ENCODE results near the gene BCLAF1.

The BCLAF1 gene

GRCh38 chr6:136307351-136307750 is 17.7 kb upstream of the BCLAF1 start:
- DNase-seq, result no peak

GRCh38 chr6:136306466-136306865 is 16.8 kb upstream of the BCLAF1 start:
- no peak for DNase-seq

- no peak for DNase-seq
These were observed 14.8 kb upstream of the BCLAF1 start for GRCh38 chr6:136304410-136304809.

- DNase-seq, result peak; percentile 49
These were observed 13.9 kb upstream of the BCLAF1 start for GRCh38 chr6:136303516-136303915.

- no peak for DNase-seq
These were observed 5.0 kb upstream of the BCLAF1 start for GRCh38 chr6:136294621-136295020.

GRCh38 chr6:136290410-136291010 is 864 bp upstream of the BCLAF1 start:
- peak; percentile 73 for DNase-seq

GRCh38 chr6:136289327-136289578 is 393 bp downstream of the BCLAF1 start:
- peak; percentile 93 for DNase-seq

- peak; percentile 96 for DNase-seq
These were observed 900 bp downstream of the BCLAF1 start for GRCh38 chr6:136288566-136289326.

GRCh38 chr6:136284909-136285308 is 4.7 kb downstream of the BCLAF1 start:
- peak; percentile 80 for DNase-seq

GRCh38 chr6:136282906-136283305 is 6.7 kb downstream of the BCLAF1 start:
- DNase-seq, result no peak

- no peak for DNase-seq
These were observed 9.5 kb downstream of the BCLAF1 start for GRCh38 chr6:136280032-136280609.

GRCh38 chr6:136274062-136274461 is 15.6 kb downstream of the BCLAF1 start:
- DNase-seq, result peak; percentile 23

- DNase-seq, result no peak
These were observed 24.5 kb downstream of the BCLAF1 start for GRCh38 chr6:136265101-136265500.

- DNase-seq, result no peak
These were observed 26.7 kb downstream of the BCLAF1 start for GRCh38 chr6:136262940-136263339.

- peak; percentile 48 for DNase-seq
These were observed 34.7 kb downstream of the BCLAF1 start for GRCh38 chr6:136254851-136255466.

GRCh38 chr6:136253734-136254133 is 35.9 kb downstream of the BCLAF1 start:
- no peak for DNase-seq

- DNase-seq, result no peak
These were observed 37.2 kb downstream of the BCLAF1 start for GRCh38 chr6:136252441-136252840.

- DNase-seq, result no peak
These were observed 38.3 kb downstream of the BCLAF1 start for GRCh38 chr6:136251394-136251793.

- no peak for DNase-seq
These were observed 39.0 kb downstream of the BCLAF1 start for GRCh38 chr6:136250686-136251008.

- peak; percentile 99 for DNase-seq
These were observed 39.6 kb downstream of the BCLAF1 start, which contains the start of gene MTFR2 for GRCh38 chr6:136249811-136250685. Gene MTFR2, minus strand, starts transcription at chr6:136250311. Its CDS starts 1,212 bp downstream, at chr6:136249099.

GRCh38 chr6:136249336-136249735 is 40.3 kb downstream of the BCLAF1 start:
- peak; percentile 21 for DNase-seq

- DNase-seq, result no peak
These were observed 45.5 kb downstream of the BCLAF1 start for GRCh38 chr6:136244061-136244616.
